OCI-LY7 (cell line): ENCODE data around the gene CYP11A1.

Source experiments
- EZH2phosphoT487 ChIP-seq: fragments of 200-600 bp; sonication (generic); IDR thresholded peaks from 2 replicates; pipeline ENCODE4 v1.6.1; 2018; ENCODE audit warnings: low read depth, borderline replicate concordance, mild to moderate bottlenecking, mixed run types, antibody characterized with exemption, low read length, moderate library complexity, mixed read lengths
- TF ChIP-seq, protein P1 (sequence below): fragments of 200-600 bp; sonication (generic); conservative IDR thresholded peaks from 2 replicates; pipeline ENCODE4 v1.5.1; 2014; ENCODE audit warnings: mild to moderate bottlenecking, antibody characterized with exemption, low read length, moderate library complexity, mixed read lengths

DNA sequence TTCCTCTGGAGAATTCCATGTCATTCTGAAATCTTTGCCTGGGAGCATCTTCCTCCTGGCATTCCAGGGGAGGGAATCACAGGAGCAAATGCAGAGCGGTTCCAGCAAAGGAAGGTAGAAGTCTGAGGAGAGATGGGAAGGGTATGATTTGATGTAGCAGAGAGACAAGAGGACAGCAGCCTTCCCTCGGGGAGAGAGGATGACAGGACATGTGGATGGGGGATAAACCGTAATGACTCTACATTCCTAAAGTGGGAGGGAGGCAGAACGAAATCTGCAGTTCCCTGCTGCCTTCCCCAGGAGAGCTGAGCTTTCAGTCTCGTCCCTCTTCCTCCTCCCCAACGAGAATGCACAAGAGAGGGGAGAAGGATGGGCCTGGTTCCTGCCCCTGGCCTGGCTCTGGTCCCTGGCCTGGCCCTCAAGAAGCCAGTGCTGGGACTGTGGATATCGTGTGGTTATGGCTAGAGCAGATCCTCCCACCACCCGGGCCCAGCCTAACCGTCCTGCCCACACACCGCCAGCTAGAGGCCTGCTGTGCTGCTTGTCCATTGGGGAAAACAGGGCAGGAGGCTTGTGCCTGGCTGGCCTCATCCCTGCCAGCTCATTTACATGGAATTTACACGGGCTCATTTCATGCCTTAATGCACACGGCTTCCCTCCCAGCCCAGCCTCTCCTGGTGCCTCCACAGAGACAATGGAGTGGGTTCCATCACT lies 39.7 kb upstream of the CYP11A1 start:
- TF ChIP-seq, protein P1, sequence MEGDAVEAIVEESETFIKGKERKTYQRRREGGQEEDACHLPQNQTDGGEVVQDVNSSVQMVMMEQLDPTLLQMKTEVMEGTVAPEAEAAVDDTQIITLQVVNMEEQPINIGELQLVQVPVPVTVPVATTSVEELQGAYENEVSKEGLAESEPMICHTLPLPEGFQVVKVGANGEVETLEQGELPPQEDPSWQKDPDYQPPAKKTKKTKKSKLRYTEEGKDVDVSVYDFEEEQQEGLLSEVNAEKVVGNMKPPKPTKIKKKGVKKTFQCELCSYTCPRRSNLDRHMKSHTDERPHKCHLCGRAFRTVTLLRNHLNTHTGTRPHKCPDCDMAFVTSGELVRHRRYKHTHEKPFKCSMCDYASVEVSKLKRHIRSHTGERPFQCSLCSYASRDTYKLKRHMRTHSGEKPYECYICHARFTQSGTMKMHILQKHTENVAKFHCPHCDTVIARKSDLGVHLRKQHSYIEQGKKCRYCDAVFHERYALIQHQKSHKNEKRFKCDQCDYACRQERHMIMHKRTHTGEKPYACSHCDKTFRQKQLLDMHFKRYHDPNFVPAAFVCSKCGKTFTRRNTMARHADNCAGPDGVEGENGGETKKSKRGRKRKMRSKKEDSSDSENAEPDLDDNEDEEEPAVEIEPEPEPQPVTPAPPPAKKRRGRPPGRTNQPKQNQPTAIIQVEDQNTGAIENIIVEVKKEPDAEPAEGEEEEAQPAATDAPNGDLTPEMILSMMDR: no peak
- no peak for TF ChIP-seq EZH2phosphoT487
